HepG2 (cell line): ENCODE results near the gene PSD4. TPM values are rescaled to one million over a fixed set of nuclear protein-coding genes. Genes with fewer than 3 reads are reported as not detected.

Experiments used
- EED ChIP-seq: sonication (generic); formaldehyde crosslinking; IDR thresholded peaks from 2 replicates; pipeline ENCODE4 v1.5.0; 2020; ENCODE audit warnings: mild to moderate bottlenecking, missing genetic modification reagents
- EZH2 ChIP-seq: conservative IDR thresholded peaks from 2 replicates; pipeline ENCODE4 v1.6.1; 2012; ENCODE audit warnings: mild to moderate bottlenecking, low read depth, low read length, moderate library complexity
- FOSL2 ChIP-seq: sonication (generic); formaldehyde crosslinking; IDR thresholded peaks from 2 replicates; pipeline ENCODE4 v1.4.0; 2020; ENCODE audit warnings: missing genetic modification reagents
- HIC2 ChIP-seq: sonication (generic); formaldehyde crosslinking; IDR thresholded peaks from 2 replicates; pipeline ENCODE4 v1.9.0; 2022; ENCODE audit warnings: low read depth, missing genetic modification reagents
- HMGXB4 ChIP-seq, 2 experiments: sonication (generic) in 1 of 2; formaldehyde crosslinking in 1 of 2; IDR thresholded peaks; 2 replicates each; pipeline versions ENCODE4 v1.4.0 to v1.6.1; 2018 to 2020; ENCODE audit warnings: missing genetic modification reagents in 2 of 2, borderline replicate concordance in 1 of 2, low read depth in 1 of 2, mild to moderate bottlenecking in 1 of 2, missing biosample characterization in 1 of 2
- KDM4B ChIP-seq: sonication (generic); formaldehyde crosslinking; IDR thresholded peaks from 2 replicates; pipeline ENCODE4 v1.4.0; 2020; ENCODE audit warnings: missing genetic modification reagents
- MEIS2 ChIP-seq: sonication (generic); formaldehyde crosslinking; IDR thresholded peaks from 2 replicates; pipeline ENCODE4 v1.9.0; 2021; ENCODE audit warnings: mild to moderate bottlenecking, missing genetic modification reagents
- RARA ChIP-seq: IDR thresholded peaks from 2 replicates; pipeline ENCODE4 v1.6.1; 2016; ENCODE audit warnings: missing genetic modification reagents, missing compliant biosample characterization
- SAP130 ChIP-seq: IDR thresholded peaks from 2 replicates; pipeline ENCODE4 v1.6.1; 2016; ENCODE audit warnings: low read depth
- TBX2 ChIP-seq: sonication (generic); formaldehyde crosslinking; IDR thresholded peaks from 2 replicates; pipeline ENCODE4 v1.5.0; 2020; ENCODE audit warnings: missing genetic modification reagents, mild to moderate bottlenecking, borderline replicate concordance
- YY1 ChIP-seq: IDR thresholded peaks from 2 replicates; pipeline ENCODE4 v1.6.1; 2011; ENCODE audit warnings: low read length, low read depth, moderate library complexity, mild to moderate bottlenecking; ENCODE audit not compliant: insufficient read depth, insufficient replicate concordance
- ZBED4 ChIP-seq: sonication (generic); formaldehyde crosslinking; IDR thresholded peaks from 2 replicates; pipeline ENCODE4 v1.4.0; 2020; ENCODE audit warnings: missing genetic modification reagents, borderline replicate concordance
- ZBTB7B ChIP-seq: sonication (generic); formaldehyde crosslinking; IDR thresholded peaks from 2 replicates; pipeline ENCODE4 v1.4.0; 2020; ENCODE audit warnings: missing genetic modification reagents
- ZNF12 ChIP-seq: sonication (generic); formaldehyde crosslinking; IDR thresholded peaks from 2 replicates; pipeline ENCODE4 v1.5.0; 2020; ENCODE audit warnings: missing genetic modification reagents
- ZNF460 ChIP-seq: sonication (generic); formaldehyde crosslinking; IDR thresholded peaks from 2 replicates; pipeline ENCODE4 v1.5.1; 2020; ENCODE audit warnings: missing genetic modification reagents, mild to moderate bottlenecking, borderline replicate concordance
- ZNF503 ChIP-seq: sonication (generic); formaldehyde crosslinking; IDR thresholded peaks from 2 replicates; pipeline ENCODE4 v1.4.0; 2020; ENCODE audit warnings: missing genetic modification reagents
- ZNF580 ChIP-seq: IDR thresholded peaks from 2 replicates; pipeline ENCODE4 v1.6.1; 2016; ENCODE audit warnings: low read depth, borderline replicate concordance
- ZSCAN25 ChIP-seq: sonication (generic); formaldehyde crosslinking; IDR thresholded peaks from 2 replicates; pipeline ENCODE4 v1.8.0; 2022; ENCODE audit warnings: mild to moderate bottlenecking, missing genetic modification reagents
- polyA plus RNA-seq, 8 experiments: library from polyadenylated mRNA; depleted of rRNA in 3 of 8; stranded (reverse) in 7 of 8; unstranded in 1 of 8; fragments of >200 nt; fragmentation: Illumina TruSeq in 4 of 8; extraction: Trizol in 4 of 8; gene quantifications; 2 replicates each; pipeline versions ENCODE4 v1.2.1 to v1.2.3, GENCODE V29; 2011 to 2016; ENCODE audit warnings: low read depth in 4 of 8, missing spikeins in 1 of 8, mixed read lengths in 1 of 8; ENCODE audit not compliant: insufficient read depth in 1 of 8
- total RNA-seq, 5 experiments: library from RNA; depleted of rRNA; stranded (reverse); fragments of >200 nt; fragmentation: Illumina TruSeq; extraction: Trizol; gene quantifications; 2 replicates each; pipeline ENCODE4 v1.2.3, GENCODE V29; 2016; ENCODE audit warnings: low read depth in 1 of 5

PSD4 gene
- total and polyA plus RNA-seq, 2 of the 13 experiments (the other 11 are each of a cell fraction or from before 2014, with no cell fraction given): 5.8 to 9.4 TPM

GRCh38 chr2:113164930-113165585 is 8.7 kb upstream of the PSD4 start (continued):
- TF ChIP-seq ZNF460 (no peak), SAP130 (peak; percentile 28), KDM4B (CRISPR knock-in tag) (no peak), EZH2 (no peak), MEIS2 (CRISPR knock-in tag) (no peak), EED (peak; percentile 48; the same call in 1 of the 2 replicates), TBX2 (CRISPR knock-in tag) (peak; percentile 69), ZSCAN25 (CRISPR knock-in tag) (0 out of 2 replicates have a peak, but pooled peaks have one; percentile 9), RARA (CRISPR knock-in tag) (peak; percentile 84), ZNF12 (peak; percentile 63; the same call in 1 of the 2 replicates), YY1 (peak; percentile 37), ZNF503 (peak; percentile 51; the same call in 1 of the 2 replicates), HIC2 (CRISPR knock-in tag) (peak; percentile 97), ZNF580 (no peak), FOSL2 (peak; percentile 4), ZBTB7B (peak; percentile 50; the same call in 1 of the 2 replicates), ZBED4 (CRISPR knock-in tag) (no peak), HMGXB4 (CRISPR knock-in tag; IDR thresholded peaks at IDR 0.05; ENCODE audit: borderline replicate concordance in 1 of 2, low read depth in 1 of 2) (no peak; a peak in 1 of 4 replicates)
